Measurements from ENCODE around the gene IPCEF1. TPM values are rescaled to one million over a fixed set of nuclear protein-coding genes. Genes with fewer than 3 reads are reported as not detected.
A peak's percentile ranks its signal among the peaks of the same experiment; 100 is the strongest.
"Not testable (repeated sequence)": the region's sequence is repeated elsewhere in the genome, so short reads cannot be mapped to it uniquely, and the experiment has no call there.

Gene IPCEF1
- total RNA-seq, 1 donor from 2014 or later = not detected

- Mint-ChIP-seq H3K36me3 (ENCODE audit: low read depth) (peaks cover 3% of the 10 kb centered on the region), H3K27ac (ENCODE audit: unreplicated experiment) (no peak overlapping the region), H3K9me3 (ENCODE audit: low read depth) (peaks cover 8% of the 10 kb centered on the region), H3K4me1 (ENCODE audit: low read depth) (peaks cover 13% of the 10 kb centered on the region), H3K4me3 (ENCODE audit: unreplicated experiment) (no peak overlapping the region), H3K27me3 (ENCODE audit: low read depth) (no peaks in the 10 kb centered on the region)
- TF ChIP-seq CTCF (IDR thresholded peaks at IDR 0.05) = no peak
- no peak for DNase-seq (ENCODE audit: low spot score)
These were observed 49.9 kb downstream of the IPCEF1 start for GRCh38 chr6:154306696-154307095.

GRCh38 chr6:154304191-154304590 lies 52.4 kb downstream of the IPCEF1 start:
- no peak overlapping the region for H3K4me3 Mint-ChIP-seq (ENCODE audit: unreplicated experiment)
- no peaks in the 10 kb centered on the region for H3K9me3 Mint-ChIP-seq (ENCODE audit: low read depth)
- no peak for TF ChIP-seq CTCF (IDR thresholded peaks at IDR 0.05)
- H3K36me3 Mint-ChIP-seq (ENCODE audit: low read depth) = no peaks in the 10 kb centered on the region
- H3K27me3 Mint-ChIP-seq (ENCODE audit: low read depth) = no peaks in the 10 kb centered on the region
- H3K4me1 Mint-ChIP-seq (ENCODE audit: low read depth) = peaks cover 13% of the 10 kb centered on the region
- no peak overlapping the region for H3K27ac Mint-ChIP-seq (ENCODE audit: unreplicated experiment)
- no peak for DNase-seq (ENCODE audit: low spot score)

GRCh38 chr6:154303642-154304041 lies 53.0 kb downstream of the IPCEF1 start:
- DNase-seq (ENCODE audit: low spot score); H3K36me3 Mint-ChIP-seq (ENCODE audit: low read depth); H3K9me3 Mint-ChIP-seq (ENCODE audit: low read depth); H3K4me3 Mint-ChIP-seq (ENCODE audit: unreplicated experiment); H3K27me3 Mint-ChIP-seq (ENCODE audit: low read depth); H3K27ac Mint-ChIP-seq (ENCODE audit: unreplicated experiment): not testable (repeated sequence)
- peaks cover 13% of the 10 kb centered on the region for H3K4me1 Mint-ChIP-seq (ENCODE audit: low read depth)

GRCh38 chr6:154301839-154302752 lies 54.5 kb downstream of the IPCEF1 start:
- Mint-ChIP-seq H3K27me3 (ENCODE audit: low read depth) (no peaks in the 10 kb centered on the region), H3K36me3 (ENCODE audit: low read depth) (no peaks in the 10 kb centered on the region), H3K27ac (ENCODE audit: unreplicated experiment) (peak overlapping the region; percentile 54), H3K4me1 (ENCODE audit: low read depth) (peaks cover 24% of the 10 kb centered on the region), H3K9me3 (ENCODE audit: low read depth) (no peaks in the 10 kb centered on the region), H3K4me3 (ENCODE audit: unreplicated experiment) (no peak overlapping the region)
- DNase-seq (ENCODE audit: low spot score) = no peak
- TF ChIP-seq CTCF (IDR thresholded peaks at IDR 0.05) = peak; percentile 16

- no peak for DNase-seq (ENCODE audit: low spot score)
- no peak overlapping the region for H3K27ac Mint-ChIP-seq (ENCODE audit: unreplicated experiment)
- no peak for TF ChIP-seq CTCF (IDR thresholded peaks at IDR 0.05)
These were observed 55.4 kb downstream of the IPCEF1 start for GRCh38 chr6:154301086-154301625.

More at GRCh38 chr6:154301086-154301625, 55.4 kb downstream of the IPCEF1 start:
- Mint-ChIP-seq H3K27me3 (ENCODE audit: low read depth) (no peaks in the 10 kb centered on the region), H3K4me1 (ENCODE audit: low read depth) (peaks cover 24% of the 10 kb centered on the region), H3K36me3 (ENCODE audit: low read depth) (no peaks in the 10 kb centered on the region), H3K4me3 (ENCODE audit: unreplicated experiment) (no peak overlapping the region), H3K9me3 (ENCODE audit: low read depth) (no peaks in the 10 kb centered on the region)
